Esophagus muscularis mucosa (tissue), 4 donors: ENCODE data around the gene YES1.

ENCODE experiments used
- EP300 ChIP-seq: sonication (generic); formaldehyde crosslinking; IDR thresholded peaks from one replicate; pipeline ENCODE4 v1.6.1; 2017; ENCODE audit warnings: antibody characterized with exemption
- POLR2A ChIP-seq: fragments of 450-650 bp; IDR thresholded peaks from one replicate; pipeline ENCODE4 v1.6.1; 2017; ENCODE audit warnings: antibody characterized with exemption, moderate library complexity, mild to moderate bottlenecking, low read depth
- TF ChIP-seq, protein P1 (sequence below), 3 experiments: fragments of 200-600 bp in 2 of 3; fragments of 450-650 bp in 1 of 3; sonication (generic) in 2 of 3; IDR thresholded peaks; one replicate each; pipeline ENCODE4 v1.5.1; 2017 to 2019; ENCODE audit warnings: antibody characterized with exemption in 3 of 3, mild to moderate bottlenecking in 2 of 3, moderate library complexity in 1 of 3

DNA sequence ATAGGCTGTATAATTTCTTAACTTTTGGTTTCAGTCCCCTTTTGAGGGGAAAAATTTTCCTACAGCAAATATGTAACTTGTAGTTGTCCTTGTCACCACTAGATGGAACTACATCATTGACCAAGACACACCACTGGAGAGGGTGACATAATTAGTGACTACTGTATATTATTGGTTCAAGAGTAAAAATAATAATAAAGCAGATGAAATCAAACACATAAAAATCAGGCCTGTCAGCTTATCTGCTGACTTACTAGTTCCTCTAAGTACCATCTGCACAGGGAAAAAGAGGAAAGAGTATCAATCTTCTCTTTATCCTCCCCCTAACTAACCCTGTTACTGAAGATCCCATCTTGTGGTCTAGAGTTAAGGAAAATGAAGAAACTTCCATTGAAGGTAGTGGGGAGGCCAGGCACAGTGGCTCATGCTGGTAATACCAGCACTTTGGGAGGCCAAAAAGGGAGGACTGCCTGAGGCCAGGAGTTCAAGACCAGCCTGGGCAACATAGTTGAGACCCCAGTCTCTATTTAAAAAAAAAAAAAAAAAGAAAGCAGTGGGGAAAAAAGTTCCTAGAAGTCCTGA, 70.0 kb downstream of the YES1 start:
- TF ChIP-seq, protein P1, sequence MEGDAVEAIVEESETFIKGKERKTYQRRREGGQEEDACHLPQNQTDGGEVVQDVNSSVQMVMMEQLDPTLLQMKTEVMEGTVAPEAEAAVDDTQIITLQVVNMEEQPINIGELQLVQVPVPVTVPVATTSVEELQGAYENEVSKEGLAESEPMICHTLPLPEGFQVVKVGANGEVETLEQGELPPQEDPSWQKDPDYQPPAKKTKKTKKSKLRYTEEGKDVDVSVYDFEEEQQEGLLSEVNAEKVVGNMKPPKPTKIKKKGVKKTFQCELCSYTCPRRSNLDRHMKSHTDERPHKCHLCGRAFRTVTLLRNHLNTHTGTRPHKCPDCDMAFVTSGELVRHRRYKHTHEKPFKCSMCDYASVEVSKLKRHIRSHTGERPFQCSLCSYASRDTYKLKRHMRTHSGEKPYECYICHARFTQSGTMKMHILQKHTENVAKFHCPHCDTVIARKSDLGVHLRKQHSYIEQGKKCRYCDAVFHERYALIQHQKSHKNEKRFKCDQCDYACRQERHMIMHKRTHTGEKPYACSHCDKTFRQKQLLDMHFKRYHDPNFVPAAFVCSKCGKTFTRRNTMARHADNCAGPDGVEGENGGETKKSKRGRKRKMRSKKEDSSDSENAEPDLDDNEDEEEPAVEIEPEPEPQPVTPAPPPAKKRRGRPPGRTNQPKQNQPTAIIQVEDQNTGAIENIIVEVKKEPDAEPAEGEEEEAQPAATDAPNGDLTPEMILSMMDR (IDR thresholded peaks at IDR 0.05) = peak; percentile 72 to 80 (median 73)
- no peak for TF ChIP-seq POLR2A
- no peak for TF ChIP-seq EP300
